Activated CD4-positive, alpha-beta memory T cell treated with anti-CD3 and anti-CD28 coated beads for 36 hours (primary cell): Measurements from ENCODE around the gene NME9. TPM values are rescaled to one million over a fixed set of nuclear protein-coding genes. Genes with fewer than 3 reads are reported as not detected.
A peak's percentile ranks its signal among the peaks of the same experiment; 100 is the strongest.

Source experiments
- CTCF ChIA-PET: fragments of 350-600 bp; sonication (Branson Sonifier 250); formaldehyde crosslinking; loops from one replicate; lab custom pipeline; 2021; ENCODE audit warnings: antibody characterized with exemption, inconsistent platforms; lab: Charles Lee
- POLR2A ChIA-PET: fragments of 350-600 bp; sonication (Branson Sonifier 250); formaldehyde crosslinking; loops from one replicate; lab custom pipeline; 2021; ENCODE audit warnings: antibody characterized with exemption; lab: Charles Lee
- DNase-seq: peaks from one replicate; pipeline ENCODE4 v3.0.0-alpha.2; 2020
- H3K27ac Mint-ChIP-seq: one replicate; pipeline ENCODE4 v1.8.0; 2021; ENCODE audit warnings: mixed read lengths
- H3K27me3 Mint-ChIP-seq: one replicate; pipeline ENCODE4 v1.8.0; 2021; ENCODE audit warnings: mixed read lengths
- H3K36me3 Mint-ChIP-seq: one replicate; pipeline ENCODE4 v1.8.0; 2021; ENCODE audit warnings: mixed read lengths
- H3K4me1 Mint-ChIP-seq: one replicate; pipeline ENCODE4 v1.8.0; 2021; ENCODE audit warnings: low read depth, mixed read lengths
- H3K4me3 Mint-ChIP-seq: one replicate; pipeline ENCODE4 v1.8.0; 2021; ENCODE audit warnings: mild to moderate bottlenecking, mixed read lengths
- H3K9me3 Mint-ChIP-seq: one replicate; pipeline ENCODE4 v1.8.0; 2021; ENCODE audit warnings: mixed read lengths
- intact Hi-C: fragments of 100-400 bp; cut with micrococcal nuclease; formaldehyde crosslinking; loops from one replicate; pipeline ENCODE4 v1.15.1; 2023
- total RNA-seq, 2 experiments: library from RNA; stranded (reverse); gene quantifications; one replicate each; pipeline ENCODE4 v1.2.3, GENCODE V29; 2021

Gene NME9
- total RNA-seq, 2 experiments from 2014 or later = 0.58 to 0.90 TPM

DNA sequence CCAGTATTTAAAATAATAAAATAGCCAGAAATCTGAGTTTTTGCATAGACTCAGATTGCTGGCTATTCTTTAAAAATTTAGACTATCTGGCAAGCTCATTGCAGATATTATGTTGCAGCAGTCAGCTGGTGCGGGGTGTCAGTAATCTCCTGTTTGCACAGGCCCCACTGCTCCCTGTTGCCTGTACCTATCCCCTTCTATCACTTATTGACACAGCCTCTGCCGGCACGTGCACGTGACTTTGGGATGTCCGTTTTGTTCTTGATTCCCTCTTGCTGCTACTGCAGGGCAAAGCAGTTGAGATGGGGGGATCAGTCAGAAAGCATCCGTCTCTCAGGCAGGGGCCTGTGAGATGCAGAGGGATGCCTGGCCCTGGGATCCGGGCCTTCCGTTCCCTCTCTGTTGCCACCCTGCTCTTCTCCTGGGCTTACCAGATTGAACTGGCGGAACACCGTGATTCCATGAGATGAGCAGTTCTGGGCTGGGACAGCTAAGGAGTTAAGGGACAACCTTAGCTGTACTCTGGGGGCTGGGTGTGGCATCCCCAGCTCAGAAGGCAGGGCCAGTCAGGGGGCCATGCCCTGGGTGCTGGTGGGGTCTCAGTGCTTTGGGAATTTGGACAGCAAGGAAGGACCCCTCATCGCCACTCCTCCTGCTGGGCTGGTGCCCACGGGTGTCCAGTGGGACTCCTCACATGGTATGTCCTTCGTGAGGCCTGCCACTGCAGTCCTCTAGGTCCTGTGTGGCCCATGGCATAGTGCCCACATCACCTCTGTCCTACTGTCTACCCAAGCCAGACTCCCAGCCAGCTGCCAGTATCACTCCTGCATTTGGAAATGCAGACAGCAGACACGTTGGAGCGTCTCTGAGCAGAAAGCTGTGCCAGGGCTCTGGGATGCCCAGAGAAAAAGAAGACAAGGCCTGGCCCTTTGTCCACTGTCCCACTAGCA, 30.5 kb upstream of the NME9 start:
- H3K4me3 Mint-ChIP-seq = no peak overlapping the region
- CTCF ChIA-PET = interaction anchor here (1.5 kb wide), 1 partner anchor 57 kb away, joined by 3 read pairs; no protein-coding TSS in a partner anchor

DNA sequence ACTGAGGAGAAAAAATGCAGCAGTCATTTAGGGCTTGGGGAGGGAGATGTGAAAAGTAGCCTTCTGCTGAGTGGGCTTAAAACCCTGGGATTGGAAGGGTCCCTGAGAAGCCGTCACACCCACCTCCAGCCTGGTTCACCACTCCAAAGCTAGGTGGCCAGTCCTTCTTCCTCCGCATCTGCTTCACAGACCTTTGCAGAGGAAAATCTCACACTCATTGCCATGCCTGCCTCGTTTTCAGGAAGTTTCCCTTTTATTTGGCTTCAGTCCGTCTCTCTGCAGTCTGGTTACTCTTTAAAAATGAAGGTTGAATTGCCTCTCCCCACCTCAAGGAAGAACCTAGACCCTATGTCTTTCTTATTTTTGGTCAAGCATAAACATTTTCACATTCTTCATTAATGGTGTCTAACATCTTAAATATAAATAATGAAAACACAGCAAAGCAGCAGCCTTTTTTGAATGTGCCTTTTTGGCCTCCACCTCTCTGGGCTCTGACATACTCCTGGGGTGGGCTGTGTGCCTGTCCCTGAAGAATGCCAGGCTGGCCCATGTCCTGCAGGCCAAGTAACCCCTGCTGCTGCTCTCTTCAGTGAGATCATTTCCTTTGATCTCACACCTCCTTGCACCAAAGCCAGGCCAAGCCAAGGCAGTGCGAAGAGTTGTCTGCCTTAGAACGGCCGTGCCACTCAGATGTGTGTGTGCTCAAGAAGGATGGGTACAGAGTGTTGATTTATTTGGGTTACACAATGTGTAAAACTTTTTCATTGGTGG, 29.7 kb upstream of the NME9 start:
- Mint-ChIP-seq H3K4me3 (no peak overlapping the region), H3K27ac (no peak overlapping the region), H3K9me3 (no peaks in the 10 kb centered on the region), H3K36me3 (no peaks in the 10 kb centered on the region), H3K27me3 (peaks cover 2% of the 10 kb centered on the region), H3K4me1 (no peaks in the 10 kb centered on the region)
- ChIA-PET CTCF (interaction anchor here (0.8 kb wide), 1 partner anchor 58 kb away, joined by 3 read pairs; no protein-coding TSS in a partner anchor), POLR2A (no interaction called here)
- DNase-seq = no peak
- intact Hi-C loops = no loop called here

More for the DNA sequence above, 30.5 kb upstream of the NME9 start:
- H3K9me3 Mint-ChIP-seq = no peaks in the 10 kb centered on the region
- H3K4me1 Mint-ChIP-seq = no peaks in the 10 kb centered on the region
- no peak for DNase-seq
- intact Hi-C loops = no loop called here
- peaks cover 5% of the 10 kb centered on the region for H3K27me3 Mint-ChIP-seq
- H3K36me3 Mint-ChIP-seq = no peaks in the 10 kb centered on the region
- POLR2A ChIA-PET = no interaction called here
- no peak overlapping the region for H3K27ac Mint-ChIP-seq

DNA sequence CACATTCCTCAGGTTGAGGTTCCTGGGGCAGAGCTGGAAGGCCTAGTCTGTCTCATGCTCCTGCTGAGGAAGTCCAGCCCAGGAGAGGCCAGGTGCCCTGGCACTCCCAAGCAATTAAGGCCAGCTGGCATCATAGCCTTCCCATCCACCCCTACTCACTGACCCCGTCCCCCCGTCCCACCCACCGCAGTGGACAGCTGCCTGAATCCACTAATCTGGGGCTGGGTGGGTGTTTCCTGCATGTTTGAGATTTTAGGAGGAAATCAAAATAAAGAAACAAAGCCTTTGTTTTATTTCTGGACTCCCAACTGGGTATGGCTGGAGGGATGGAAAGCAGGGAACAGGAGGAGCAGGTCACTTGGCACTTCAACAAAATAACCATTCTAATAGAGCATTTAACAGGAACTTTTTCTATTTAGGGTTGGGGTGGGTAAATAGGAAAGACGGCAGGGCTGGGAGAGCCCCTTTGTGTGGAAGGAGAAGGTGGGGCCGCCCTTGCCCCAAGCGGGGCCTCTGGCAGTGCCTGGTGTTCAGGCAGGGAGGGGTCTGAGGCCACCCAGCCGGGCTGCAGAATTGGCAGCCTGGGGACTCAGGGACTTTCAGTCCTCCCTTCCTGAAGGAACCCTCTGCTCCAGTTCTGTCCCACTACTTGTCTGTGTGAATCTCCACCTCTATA, 27.2 kb upstream of the NME9 start:
- no peaks in the 10 kb centered on the region for H3K4me1 Mint-ChIP-seq

DNA sequence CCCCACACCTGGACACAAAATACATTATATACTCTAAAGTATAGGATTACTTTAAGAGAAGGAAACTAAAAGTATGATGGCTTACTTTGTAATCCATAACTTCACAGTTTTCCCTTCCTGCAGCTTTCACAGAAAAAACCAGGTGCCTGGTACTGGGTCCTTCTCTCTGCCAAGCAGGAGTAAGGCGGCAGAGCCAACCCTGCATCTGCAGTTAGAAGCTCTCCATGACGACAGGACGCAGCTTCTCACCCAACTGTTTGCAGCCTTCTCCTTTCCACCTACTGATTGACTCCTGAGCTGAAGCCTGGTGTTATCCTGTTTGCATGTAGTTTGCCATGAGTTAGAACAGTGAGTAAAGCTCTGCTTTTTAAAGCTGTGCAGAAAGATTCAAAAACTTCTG, 25.4 kb upstream of the NME9 start:
- H3K27ac Mint-ChIP-seq = no peak overlapping the region
- peaks cover 2% of the 10 kb centered on the region for H3K27me3 Mint-ChIP-seq
- ChIA-PET CTCF (interaction anchor here (0.6 kb wide), 1 partner anchor 12 kb away, joined by 3 read pairs; no protein-coding TSS in a partner anchor), POLR2A (interaction anchor here (0.8 kb wide), 1 partner anchor 9 kb away, joined by 4 read pairs; no protein-coding TSS in a partner anchor)
- intact Hi-C loops = no loop called here
- no peak for DNase-seq
- no peak overlapping the region for H3K4me3 Mint-ChIP-seq
- no peaks in the 10 kb centered on the region for H3K36me3 Mint-ChIP-seq
- no peaks in the 10 kb centered on the region for H3K4me1 Mint-ChIP-seq
- H3K9me3 Mint-ChIP-seq = no peaks in the 10 kb centered on the region

More for the DNA sequence above, 27.2 kb upstream of the NME9 start:
- Mint-ChIP-seq H3K4me3 (no peak overlapping the region), H3K36me3 (no peaks in the 10 kb centered on the region), H3K27me3 (peaks cover 2% of the 10 kb centered on the region), H3K27ac (no peak overlapping the region), H3K9me3 (no peaks in the 10 kb centered on the region)
- ChIA-PET CTCF (interaction anchor here (0.5 kb wide), 1 partner anchor 95 kb away, joined by 3 read pairs; no protein-coding TSS in a partner anchor), POLR2A (no interaction called here)
- no peak for DNase-seq
- intact Hi-C loops = no loop called here

DNA sequence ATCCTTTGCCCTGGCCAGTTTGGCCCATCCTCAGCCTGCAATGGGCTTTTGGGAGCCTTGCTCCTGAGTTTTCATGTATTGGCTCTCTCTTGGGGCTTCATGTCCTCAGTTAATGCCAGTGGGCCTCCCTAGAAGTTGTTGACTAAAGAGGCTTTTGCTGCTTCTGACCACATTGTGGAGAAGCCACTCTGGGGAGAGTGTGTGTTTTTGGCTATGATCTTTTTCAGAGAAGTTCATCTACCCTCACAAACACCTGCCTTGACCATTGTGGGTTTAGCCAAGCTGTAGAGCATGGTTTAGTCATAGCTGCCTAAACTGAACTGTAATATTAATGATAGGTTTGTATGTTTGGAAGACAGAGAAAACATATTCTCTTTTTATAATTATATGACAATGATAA, 24.7 kb upstream of the NME9 start:
- POLR2A ChIA-PET = no interaction called here

DNA sequence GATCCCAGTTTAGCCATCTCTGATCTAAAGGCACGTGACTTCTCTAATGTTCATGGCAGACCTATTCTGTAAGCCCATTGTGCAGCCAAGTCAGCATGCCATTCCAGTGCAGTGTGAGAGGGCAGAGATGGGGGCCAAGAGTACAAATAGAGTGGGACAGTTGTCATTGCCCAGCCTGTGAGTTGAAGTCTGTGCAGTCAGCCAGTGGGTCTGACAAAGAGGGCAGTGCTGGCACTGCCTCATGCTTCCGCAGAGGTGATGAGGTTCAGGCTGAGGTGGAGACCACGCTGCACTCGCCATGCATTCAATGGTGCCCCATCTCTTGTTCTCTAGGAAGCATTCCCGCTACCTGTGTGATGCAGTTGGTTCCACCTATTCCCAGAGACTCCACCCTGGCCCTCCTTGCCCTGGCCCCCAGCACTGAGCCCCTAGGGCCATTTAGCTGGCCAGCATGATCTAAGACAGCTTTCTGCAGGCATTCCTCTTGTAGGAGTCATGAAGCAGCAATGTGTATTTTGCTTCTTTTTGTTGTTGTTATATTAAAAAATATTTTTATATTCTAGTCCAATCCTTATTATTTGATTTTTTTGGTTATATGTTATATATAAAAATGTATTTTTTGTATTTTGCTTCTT, 22.4 kb upstream of the NME9 start:
- H3K27me3 Mint-ChIP-seq = peaks cover 16% of the 10 kb centered on the region

More for the DNA sequence above, 24.7 kb upstream of the NME9 start:
- DNase-seq = no peak
- CTCF ChIA-PET = no interaction called here
- peaks cover 5% of the 10 kb centered on the region for H3K27me3 Mint-ChIP-seq
- H3K9me3 Mint-ChIP-seq = no peaks in the 10 kb centered on the region
- intact Hi-C loops = no loop called here
- no peaks in the 10 kb centered on the region for H3K4me1 Mint-ChIP-seq
- no peak overlapping the region for H3K4me3 Mint-ChIP-seq
- H3K36me3 Mint-ChIP-seq = no peaks in the 10 kb centered on the region
- no peak overlapping the region for H3K27ac Mint-ChIP-seq

DNA sequence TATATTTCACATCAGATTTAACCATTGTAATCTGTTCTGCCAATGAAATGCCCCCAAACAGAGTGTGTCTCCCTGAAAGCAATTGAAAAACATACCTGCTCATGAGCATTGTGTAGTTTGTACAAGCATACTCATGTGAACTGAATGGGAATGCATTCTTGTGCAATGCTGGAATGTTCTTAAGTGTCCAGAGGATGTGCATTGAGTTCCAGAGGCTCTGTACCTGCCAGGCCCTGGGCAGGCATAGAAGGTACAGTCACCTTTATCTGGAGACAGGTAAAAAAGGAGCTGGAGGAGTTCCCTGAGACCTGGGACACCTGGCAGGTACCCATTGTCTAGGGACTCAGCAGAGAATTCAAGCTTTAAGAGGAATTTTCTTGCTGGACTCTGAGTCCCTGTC, 21.5 kb upstream of the NME9 start:
- H3K9me3 Mint-ChIP-seq = no peaks in the 10 kb centered on the region
- no peak overlapping the region for H3K4me3 Mint-ChIP-seq
- H3K36me3 Mint-ChIP-seq = no peaks in the 10 kb centered on the region
- POLR2A ChIA-PET = no interaction called here
- no peak for DNase-seq
- H3K27ac Mint-ChIP-seq = no peak overlapping the region
- CTCF ChIA-PET = interaction anchor here (0.9 to 1.9 kb wide), 2 partner anchors 18 to 23 kb away, joined by 5 to 7 read pairs; no protein-coding TSS in a partner anchor
- H3K4me1 Mint-ChIP-seq = peaks cover 7% of the 10 kb centered on the region
- H3K27me3 Mint-ChIP-seq = peaks cover 25% of the 10 kb centered on the region
- intact Hi-C loops = no loop called here

More for the DNA sequence above, 22.4 kb upstream of the NME9 start:
- ChIA-PET CTCF (no interaction called here), POLR2A (no interaction called here)
- no peak overlapping the region for H3K27ac Mint-ChIP-seq
- intact Hi-C loops = no loop called here
- peaks cover 7% of the 10 kb centered on the region for H3K4me1 Mint-ChIP-seq
- H3K9me3 Mint-ChIP-seq = no peaks in the 10 kb centered on the region
- no peak for DNase-seq
- no peaks in the 10 kb centered on the region for H3K36me3 Mint-ChIP-seq
- no peak overlapping the region for H3K4me3 Mint-ChIP-seq

DNA sequence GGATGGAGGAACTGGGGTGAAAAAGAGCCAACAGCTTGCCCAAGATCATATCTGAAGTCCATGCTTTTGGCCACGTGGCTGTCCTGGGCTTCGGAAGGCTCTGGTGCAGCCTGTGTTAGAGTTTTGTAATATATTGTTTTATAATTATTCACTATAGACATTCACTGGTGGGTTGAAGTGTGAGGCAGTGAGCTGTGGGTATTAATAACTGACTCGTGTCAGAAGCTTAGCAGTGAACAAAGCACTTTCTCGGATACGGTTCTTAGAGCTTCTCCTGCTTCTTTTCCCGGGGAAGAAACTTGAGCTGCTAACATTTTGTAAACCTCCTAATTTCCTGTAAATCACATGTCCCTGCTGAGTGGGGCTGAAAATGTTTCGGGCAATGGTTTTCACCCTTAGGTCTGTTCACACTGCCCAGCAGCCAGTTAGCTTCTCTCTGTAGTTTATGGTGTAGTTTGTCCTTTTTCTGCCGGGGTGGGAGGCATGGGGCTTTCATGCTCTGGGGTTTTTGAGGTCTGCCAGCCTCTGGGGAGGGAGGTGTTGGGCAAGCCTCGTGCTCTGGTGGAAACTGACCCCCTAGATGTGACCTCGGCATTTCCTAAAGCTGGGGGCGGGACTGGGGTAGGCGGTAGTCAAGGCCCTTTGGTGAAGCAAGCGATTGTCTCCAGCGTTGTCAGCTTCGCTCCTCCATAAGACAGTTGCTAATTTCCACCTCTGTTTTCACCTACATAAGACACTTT, 20.4 kb upstream of the NME9 start:
- Mint-ChIP-seq H3K27ac (no peak overlapping the region), H3K36me3 (no peaks in the 10 kb centered on the region), H3K9me3 (no peaks in the 10 kb centered on the region), H3K4me3 (no peak overlapping the region), H3K27me3 (peaks cover 31% of the 10 kb centered on the region), H3K4me1 (peaks cover 7% of the 10 kb centered on the region)
- CTCF ChIA-PET = interaction anchor here (0.7 to 1.9 kb wide), 3 partner anchors 17 to 170 kb away, joined by 3 to 7 read pairs (median 5); no protein-coding TSS in a partner anchor
- intact Hi-C loops = no loop called here
- POLR2A ChIA-PET = interaction anchor here (0.6 kb wide), 1 partner anchor 176 kb away, joined by 3 read pairs; no protein-coding TSS in a partner anchor
- DNase-seq = no peak

DNA sequence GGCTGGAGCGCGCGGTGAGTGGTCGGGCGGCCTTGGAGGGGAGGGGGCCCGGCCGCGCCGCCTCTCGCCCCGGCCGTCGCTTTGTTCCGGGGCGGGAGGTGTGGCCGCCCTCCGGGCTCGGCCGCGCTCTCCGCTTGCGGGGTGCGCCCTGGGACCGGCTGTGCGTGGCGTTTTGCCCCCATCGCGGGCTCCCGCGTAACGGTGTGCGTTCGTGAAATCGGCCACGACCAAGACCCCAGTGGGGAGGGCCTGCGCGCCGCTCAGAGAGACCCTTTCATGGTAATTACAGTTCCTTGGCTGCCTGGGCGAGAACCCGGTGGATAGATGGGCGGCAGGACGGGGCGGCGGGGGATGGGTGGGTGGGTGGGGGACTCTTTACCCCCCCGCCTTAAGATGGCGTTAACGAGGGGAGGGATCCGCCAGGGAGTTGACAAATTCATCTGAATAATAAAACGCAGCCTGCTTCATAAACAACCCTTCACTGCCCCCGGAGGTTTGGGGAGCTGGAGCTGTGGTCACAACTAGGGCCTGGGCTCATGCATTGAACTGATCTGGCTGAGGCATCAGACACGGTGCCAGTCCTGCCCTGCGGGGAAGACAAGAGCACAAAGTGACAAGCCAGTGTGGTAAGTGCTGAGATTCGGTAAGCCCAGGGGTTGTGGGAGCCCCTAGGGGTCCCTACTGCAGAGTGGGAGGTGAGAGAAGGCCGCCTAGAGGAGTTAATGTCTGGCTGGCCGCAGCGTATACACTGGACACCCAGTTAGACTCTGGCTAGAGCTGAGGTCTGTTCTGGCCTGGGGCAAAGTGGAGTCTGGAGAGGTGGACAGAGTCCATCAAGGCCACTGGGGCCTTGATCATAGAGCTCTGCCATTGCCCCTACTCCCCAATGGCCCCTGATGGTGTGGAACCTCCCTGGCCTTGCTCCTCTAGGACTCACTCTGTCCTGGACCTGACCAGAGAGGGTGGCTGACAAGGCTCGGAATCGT, 19.4 kb upstream of the NME9 start:
- Mint-ChIP-seq H3K9me3 (no peaks in the 10 kb centered on the region), H3K27me3 (peaks cover 31% of the 10 kb centered on the region), H3K4me3 (peak overlapping the region; percentile 41), H3K27ac (no peak overlapping the region), H3K36me3 (no peaks in the 10 kb centered on the region), H3K4me1 (peaks cover 7% of the 10 kb centered on the region)
- ChIA-PET POLR2A (no interaction called here), CTCF (interaction anchor here (1.9 kb wide), 1 partner anchor 21 kb away, joined by 7 read pairs; no protein-coding TSS in a partner anchor)
- no peak for DNase-seq
- intact Hi-C loops = loop anchor here (1.0 kb wide), 2 partner anchors 20 to 169 kb away; partner anchors contain the start of gene NME9
